Fibroblast of lung (primary cell): Measurements from ENCODE around the gene DPP7. TPM values are rescaled to one million over a fixed set of nuclear protein-coding genes. Genes with fewer than 3 reads are reported as not detected.
"Not testable (repeated sequence)": the region's sequence is repeated elsewhere in the genome, so short reads cannot be mapped to it uniquely, and the experiment has no call there.

ENCODE experiments used
- DNase-seq, 2 donors: peaks; one replicate each; pipeline versions ENCODE4 v3.0.0 to v3.0.0-alpha.2; 2010; ENCODE audit warnings: low read depth in 2 of 2
- H2AFZ ChIP-seq: 2 replicates; pipeline ENCODE4 v1.5.1; 2012; ENCODE audit warnings: low read length, control low read depth, inconsistent platforms
- H3K27ac ChIP-seq: 2 replicates; pipeline ENCODE4 v1.5.1; 2011; ENCODE audit warnings: low read length, control low read depth; ENCODE audit not compliant: insufficient read depth
- H3K27me3 ChIP-seq: 2 replicates; pipeline ENCODE4 v1.5.1; 2011; ENCODE audit warnings: mild to moderate bottlenecking, low read length; ENCODE audit not compliant: control insufficient read depth, insufficient read depth
- H3K36me3 ChIP-seq: 2 replicates; pipeline ENCODE4 v1.5.1; 2011; ENCODE audit warnings: low read length; ENCODE audit not compliant: control insufficient read depth, insufficient read depth
- H3K4me1 ChIP-seq: 2 replicates; pipeline ENCODE4 v1.5.1; 2011; ENCODE audit warnings: low read length; ENCODE audit not compliant: control insufficient read depth, insufficient read depth; ENCODE audit errors: extremely low read depth
- H3K4me2 ChIP-seq: 2 replicates; pipeline ENCODE4 v1.5.1; 2011; ENCODE audit warnings: low read length, control low read depth; ENCODE audit not compliant: insufficient read depth; ENCODE audit errors: extremely low read depth
- H3K4me3 ChIP-seq, 4 experiments: fragments of 200-600 bp in 1 of 4; sonication (generic) in 1 of 4; replicated peaks in 1 of 4; 2 replicates each; pipeline ENCODE4 v1.5.1; 2011 to 2016; ENCODE audit warnings: low read length in 4 of 4, low read depth in 3 of 4, mild to moderate bottlenecking in 3 of 4, control low read depth in 2 of 4, inconsistent platforms in 1 of 4, mixed read lengths in 1 of 4; ENCODE audit not compliant: insufficient read depth in 1 of 4; ENCODE audit errors: control extremely low read depth in 1 of 4
- H3K79me2 ChIP-seq: 2 replicates; pipeline ENCODE4 v1.5.1; 2012; ENCODE audit warnings: mild to moderate bottlenecking, low read length, inconsistent platforms; ENCODE audit not compliant: control insufficient read depth, insufficient read depth
- H3K9ac ChIP-seq: 2 replicates; pipeline ENCODE4 v1.5.1; 2011; ENCODE audit warnings: mild to moderate bottlenecking, low read length, control low read depth; ENCODE audit not compliant: insufficient read depth
- H3K9me3 ChIP-seq: 2 replicates; pipeline ENCODE4 v1.5.1; 2012; ENCODE audit warnings: low read depth, low read length; ENCODE audit not compliant: control insufficient read depth, insufficient read depth
- H4K20me1 ChIP-seq: 2 replicates; pipeline ENCODE4 v1.5.1; 2011; ENCODE audit warnings: low read length; ENCODE audit not compliant: control insufficient read depth, insufficient read depth; ENCODE audit errors: extremely low read depth
- EZH2 ChIP-seq: IDR thresholded peaks from 2 replicates; pipeline ENCODE4 v1.5.1; 2012; ENCODE audit warnings: low read length, control low read depth, mild to moderate bottlenecking; ENCODE audit errors: missing control alignments
- polyA plus RNA-seq, 2 donors: library from polyadenylated mRNA; depleted of rRNA in 1 of 2; stranded (reverse) in 1 of 2; unstranded in 1 of 2; fragments of >200 nt; gene quantifications; 2 replicates each; pipeline ENCODE4 v1.2.1, GENCODE V29; 2011 to 2012; ENCODE audit warnings: missing spikeins in 1 of 2
- total RNA-seq: library from RNA; depleted of rRNA; stranded (reverse); fragments of >200 nt; gene quantifications from 2 replicates; pipeline ENCODE4 v1.2.1, GENCODE V29; 2014
- TF ChIP-seq, protein P1 (sequence below), 2 donors: IDR thresholded peaks in 1 of 2; conservative IDR thresholded peaks in 1 of 2; 1 replicate in 1 of 2; 2 replicates in 1 of 2; pipeline ENCODE4 v1.5.1; 2011 to 2012; ENCODE audit warnings: low read length in 2 of 2, control low read depth in 1 of 2, inconsistent platforms in 1 of 2, low read depth in 1 of 2, mild to moderate bottlenecking in 1 of 2

Gene DPP7
- total and polyA plus RNA-seq, 2 donors (not counting 1 experiment from before 2014, with no cell fraction given): 28.6 to 126 TPM

DNA sequence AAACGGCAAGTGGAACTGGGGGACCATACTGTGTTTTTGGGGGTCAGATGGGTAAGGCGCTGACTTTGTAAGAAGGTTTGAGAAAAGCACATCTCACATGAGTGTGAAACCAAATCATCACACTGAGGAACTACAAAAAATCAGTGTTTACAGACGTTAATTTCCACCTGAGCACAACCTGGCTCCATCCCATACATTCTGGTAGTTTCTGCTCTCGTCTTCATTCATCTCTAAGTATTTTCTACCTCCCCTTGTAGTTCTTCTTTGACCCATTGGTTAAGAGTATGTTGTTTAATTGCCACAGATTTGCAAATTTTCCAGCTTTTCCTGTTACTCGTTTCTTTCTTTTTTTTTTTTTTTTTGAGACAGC, 8.9 kb upstream of the DPP7 start:
- no peak overlapping the region for H3K27ac ChIP-seq
- no peak overlapping the region for H2AFZ ChIP-seq
- H4K20me1 ChIP-seq: no peaks in the 10 kb centered on the region
- no peak for TF ChIP-seq EZH2
- TF ChIP-seq, protein P1, sequence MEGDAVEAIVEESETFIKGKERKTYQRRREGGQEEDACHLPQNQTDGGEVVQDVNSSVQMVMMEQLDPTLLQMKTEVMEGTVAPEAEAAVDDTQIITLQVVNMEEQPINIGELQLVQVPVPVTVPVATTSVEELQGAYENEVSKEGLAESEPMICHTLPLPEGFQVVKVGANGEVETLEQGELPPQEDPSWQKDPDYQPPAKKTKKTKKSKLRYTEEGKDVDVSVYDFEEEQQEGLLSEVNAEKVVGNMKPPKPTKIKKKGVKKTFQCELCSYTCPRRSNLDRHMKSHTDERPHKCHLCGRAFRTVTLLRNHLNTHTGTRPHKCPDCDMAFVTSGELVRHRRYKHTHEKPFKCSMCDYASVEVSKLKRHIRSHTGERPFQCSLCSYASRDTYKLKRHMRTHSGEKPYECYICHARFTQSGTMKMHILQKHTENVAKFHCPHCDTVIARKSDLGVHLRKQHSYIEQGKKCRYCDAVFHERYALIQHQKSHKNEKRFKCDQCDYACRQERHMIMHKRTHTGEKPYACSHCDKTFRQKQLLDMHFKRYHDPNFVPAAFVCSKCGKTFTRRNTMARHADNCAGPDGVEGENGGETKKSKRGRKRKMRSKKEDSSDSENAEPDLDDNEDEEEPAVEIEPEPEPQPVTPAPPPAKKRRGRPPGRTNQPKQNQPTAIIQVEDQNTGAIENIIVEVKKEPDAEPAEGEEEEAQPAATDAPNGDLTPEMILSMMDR (conservative IDR thresholded peaks at IDR 0.05 in 1 of 2, IDR thresholded peaks at IDR 0.05 in 1 of 2; ENCODE audit: low read depth in 1 of 2, low read length in 2 of 2): no peak
- no peak overlapping the region for H3K4me3 ChIP-seq
- no peaks in the 10 kb centered on the region for H3K36me3 ChIP-seq
- H3K4me1 ChIP-seq: peaks cover 2% of the 10 kb centered on the region
- H3K9me3 ChIP-seq: no peaks in the 10 kb centered on the region
- no peaks in the 10 kb centered on the region for H3K27me3 ChIP-seq
- H3K9ac ChIP-seq: no peak overlapping the region
- H3K4me2 ChIP-seq: no peak overlapping the region
- no peak for DNase-seq
- peaks cover 8% of the 10 kb centered on the region for H3K79me2 ChIP-seq

DNA sequence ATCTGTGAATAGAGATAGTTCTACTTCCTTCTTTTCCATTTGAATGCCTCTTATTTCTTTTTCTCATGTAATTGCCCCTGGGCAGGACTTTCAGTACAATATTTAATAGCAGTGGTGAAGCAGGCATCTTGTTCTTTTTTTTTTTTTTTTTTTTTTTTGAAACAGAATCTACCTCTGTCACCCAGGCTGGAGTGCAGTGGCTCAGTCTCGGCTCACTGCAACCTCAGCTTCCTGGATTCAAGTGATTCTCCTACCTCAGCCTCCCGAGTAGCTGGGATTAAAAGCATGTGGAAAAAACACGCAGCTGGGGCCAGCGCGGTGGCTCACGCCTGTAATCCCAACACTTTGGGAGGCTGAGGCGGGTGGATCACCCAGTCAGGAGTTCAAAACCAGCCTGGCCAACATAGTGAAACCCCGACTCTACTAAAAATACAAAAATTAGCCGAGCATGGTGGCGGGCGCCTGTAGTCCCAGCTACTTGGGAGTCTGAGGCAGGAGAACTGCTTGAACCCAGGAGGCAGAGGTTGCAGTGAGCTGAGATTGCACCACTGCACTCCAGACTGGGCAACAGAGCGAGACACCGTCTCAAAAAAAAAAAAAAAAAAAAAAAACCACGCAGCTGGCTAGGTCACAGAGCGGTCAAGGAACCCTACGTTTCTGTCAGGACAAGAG, 8.4 kb upstream of the DPP7 start:
- H3K9ac ChIP-seq, H3K27ac ChIP-seq, H3K4me1 ChIP-seq, H3K27me3 ChIP-seq, H3K4me3 ChIP-seq, H2AFZ ChIP-seq, H3K36me3 ChIP-seq, H3K9me3 ChIP-seq, DNase-seq, H3K4me2 ChIP-seq, H4K20me1 ChIP-seq, H3K79me2 ChIP-seq: not testable (repeated sequence)

DNA sequence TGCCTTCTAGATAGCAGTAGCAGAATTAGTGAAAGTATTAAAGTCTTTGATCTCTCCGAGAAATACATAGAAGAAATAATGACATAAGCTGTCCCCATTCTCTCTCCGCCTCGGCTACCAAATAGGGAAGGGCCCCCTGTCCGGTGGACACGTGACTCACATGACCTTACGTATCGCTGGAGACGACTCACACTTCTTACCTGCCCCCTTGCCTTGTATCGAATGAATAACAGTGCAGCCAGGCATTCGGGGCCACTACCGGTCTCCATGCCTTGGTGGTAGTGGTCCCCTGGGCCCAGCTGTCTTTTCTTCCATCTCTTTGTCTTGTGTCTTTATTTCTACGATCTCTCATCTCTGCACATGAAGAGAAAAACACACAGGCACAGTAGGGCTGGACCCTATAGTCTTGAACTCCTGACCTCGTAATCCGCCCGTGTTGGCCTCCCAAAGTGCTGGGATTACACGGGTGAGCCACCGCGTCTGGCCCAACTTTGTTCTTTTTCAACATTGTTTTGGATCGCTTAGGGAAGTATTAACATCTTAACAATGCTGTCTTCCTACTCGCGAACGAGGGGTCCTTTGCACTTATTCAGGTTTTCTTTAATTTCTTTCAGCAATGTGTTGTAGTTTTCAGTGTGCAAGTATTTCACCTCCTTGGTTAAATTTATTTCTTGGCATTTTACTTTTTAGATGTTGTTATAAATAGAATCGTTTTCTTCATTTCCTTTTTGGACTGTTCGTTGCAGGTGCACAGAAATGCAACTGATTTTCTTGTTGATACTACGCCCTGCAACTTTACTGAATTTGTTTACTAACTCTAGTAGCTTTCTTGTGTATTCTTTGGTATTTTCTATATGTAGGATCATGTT, 7.6 kb upstream of the DPP7 start:
- not testable (repeated sequence) for H3K4me3 ChIP-seq, H3K9ac ChIP-seq, H2AFZ ChIP-seq, H3K4me2 ChIP-seq, H3K9me3 ChIP-seq, H4K20me1 ChIP-seq, H3K4me1 ChIP-seq, DNase-seq, H3K79me2 ChIP-seq, H3K27me3 ChIP-seq, H3K27ac ChIP-seq, H3K36me3 ChIP-seq

DNA sequence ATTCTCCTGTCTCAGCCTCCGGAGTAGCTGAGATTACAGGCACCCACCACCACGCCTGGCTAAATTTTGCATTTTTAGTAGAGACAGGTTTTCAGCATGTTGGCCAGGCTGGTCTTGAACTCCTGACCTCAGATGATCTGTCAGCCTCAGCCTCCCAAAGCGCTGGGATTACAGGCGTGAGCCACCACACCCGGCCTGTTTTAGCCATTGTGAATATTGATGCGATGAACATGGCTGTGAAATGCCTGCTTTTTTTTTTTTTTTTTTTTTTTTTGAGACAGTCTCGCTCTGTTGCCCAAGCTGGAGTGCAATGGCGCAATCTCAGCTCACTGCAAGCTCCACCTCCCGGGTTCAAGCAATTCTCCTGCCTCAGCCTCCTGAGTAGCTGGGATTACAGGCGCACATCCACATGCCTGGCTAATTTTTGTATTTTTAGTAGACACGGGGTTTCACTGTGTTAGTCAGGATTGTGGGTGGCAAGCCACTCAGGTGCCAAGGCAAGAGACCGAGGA, 3.6 kb upstream of the DPP7 start:
- not testable (repeated sequence) for H3K27me3 ChIP-seq, DNase-seq, H3K27ac ChIP-seq, H2AFZ ChIP-seq, H3K4me1 ChIP-seq, H3K9ac ChIP-seq, H3K4me3 ChIP-seq, H3K9me3 ChIP-seq, H3K4me2 ChIP-seq, H4K20me1 ChIP-seq, H3K36me3 ChIP-seq, H3K79me2 ChIP-seq
